ENCODE results near the gene ASB9. TPM values are rescaled to one million over a fixed set of nuclear protein-coding genes. Genes with fewer than 3 reads are reported as not detected.

Gene ASB9
- total RNA-seq, 1 donor from 2014 or later, result 0.28 TPM

DNA sequence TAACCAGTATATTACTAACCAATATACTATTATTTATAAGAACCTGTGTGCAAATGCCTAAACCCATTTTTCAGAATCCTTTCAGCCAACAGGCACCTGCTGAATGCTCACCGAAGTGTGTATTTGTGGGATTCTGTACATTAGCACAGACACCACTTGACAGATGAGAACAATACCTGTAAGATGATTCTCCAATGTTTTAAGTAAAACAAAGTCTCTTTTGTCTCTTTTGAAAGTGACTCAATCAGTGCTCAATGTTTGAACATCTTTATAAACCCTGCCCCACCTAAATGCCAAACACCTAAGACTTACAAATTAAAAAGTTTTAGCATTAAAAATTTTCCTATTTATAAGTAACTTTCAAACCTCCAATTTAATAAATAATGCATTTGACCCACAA lies 763 bp downstream of the ASB9 start:
- H3K27ac Mint-ChIP-seq (ENCODE audit: unreplicated experiment), result no peak overlapping the region
- no peaks in the 10 kb centered on the region for H3K36me3 Mint-ChIP-seq (ENCODE audit: low read depth)
- H3K9me3 Mint-ChIP-seq, result no peaks in the 10 kb centered on the region
- H3K4me1 Mint-ChIP-seq, result peaks cover 5% of the 10 kb centered on the region
- no peak overlapping the region for H3K4me3 Mint-ChIP-seq
- H3K27me3 Mint-ChIP-seq (ENCODE audit: low read depth), result no peaks in the 10 kb centered on the region
- no peak for TF ChIP-seq CTCF (conservative IDR thresholded peaks at IDR 0.05)
- no peak for DNase-seq (ENCODE audit: low read depth, low spot score)

GRCh38 chrX:15254852-15255251 lies 15.0 kb downstream of the ASB9 start:
- TF ChIP-seq CTCF (conservative IDR thresholded peaks at IDR 0.05), result no peak
- Mint-ChIP-seq H3K4me1 (no peaks in the 10 kb centered on the region), H3K9me3 (no peaks in the 10 kb centered on the region), H3K27ac (ENCODE audit: unreplicated experiment) (no peak overlapping the region), H3K36me3 (ENCODE audit: low read depth) (no peaks in the 10 kb centered on the region), H3K27me3 (ENCODE audit: low read depth) (no peaks in the 10 kb centered on the region), H3K4me3 (no peak overlapping the region)
- no peak for DNase-seq (ENCODE audit: low read depth, low spot score)

GRCh38 chrX:15245896-15246295 lies 24.0 kb downstream of the ASB9 start:
- DNase-seq (ENCODE audit: low read depth, low spot score), result no peak
- TF ChIP-seq CTCF (conservative IDR thresholded peaks at IDR 0.05), result no peak
- H3K27me3 Mint-ChIP-seq (ENCODE audit: low read depth), result no peaks in the 10 kb centered on the region
- H3K4me3 Mint-ChIP-seq, result no peak overlapping the region
- no peaks in the 10 kb centered on the region for H3K9me3 Mint-ChIP-seq
- no peaks in the 10 kb centered on the region for H3K36me3 Mint-ChIP-seq (ENCODE audit: low read depth)
- H3K27ac Mint-ChIP-seq (ENCODE audit: unreplicated experiment), result no peak overlapping the region
- H3K4me1 Mint-ChIP-seq, result peaks cover 18% of the 10 kb centered on the region

- Mint-ChIP-seq H3K36me3 (ENCODE audit: low read depth) (no peaks in the 10 kb centered on the region), H3K27me3 (ENCODE audit: low read depth) (no peaks in the 10 kb centered on the region), H3K4me1 (peaks cover 18% of the 10 kb centered on the region), H3K27ac (ENCODE audit: unreplicated experiment) (no peak overlapping the region), H3K9me3 (no peaks in the 10 kb centered on the region), H3K4me3 (peak overlapping the region; percentile 9)
- no peak for DNase-seq (ENCODE audit: low read depth, low spot score)
- no peak for TF ChIP-seq CTCF (conservative IDR thresholded peaks at IDR 0.05)
These were observed 25.5 kb downstream of the ASB9 start for GRCh38 chrX:15244421-15244820.

DNA sequence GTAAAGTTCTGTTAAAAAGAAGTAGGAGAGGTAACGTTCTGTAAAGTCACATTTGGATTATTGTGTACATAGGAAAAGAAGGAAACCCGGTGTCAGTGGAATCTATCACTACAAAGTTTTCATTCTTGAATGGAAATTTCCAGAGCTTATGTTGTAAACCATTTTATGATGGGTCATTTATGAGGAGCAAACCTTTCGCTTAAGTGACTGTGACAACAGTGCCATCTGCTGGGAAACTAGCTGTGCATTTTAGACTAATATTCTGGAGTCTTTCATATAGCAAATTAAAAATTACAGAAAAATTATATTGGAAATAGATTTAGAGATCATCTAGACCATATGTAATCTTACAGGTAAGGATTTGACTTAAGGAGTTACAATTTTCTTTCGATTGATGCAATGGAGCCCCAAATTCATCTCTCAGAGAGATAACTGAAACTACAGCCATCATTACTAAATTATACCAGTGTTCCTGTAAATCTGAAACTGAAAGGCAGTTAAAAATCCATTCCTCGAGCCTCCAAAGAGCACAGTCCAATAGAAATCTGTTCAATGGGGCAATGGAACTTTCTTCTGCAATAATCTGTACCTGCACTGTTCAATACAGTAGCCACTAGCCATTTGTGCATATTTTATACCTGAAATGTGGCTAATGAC lies 26.9 kb downstream of the ASB9 start:
- Mint-ChIP-seq H3K36me3 (ENCODE audit: low read depth) (no peaks in the 10 kb centered on the region), H3K4me3 (no peak overlapping the region)

More for the DNA sequence above, 26.9 kb downstream of the ASB9 start:
- H3K4me1 Mint-ChIP-seq, result peaks cover 18% of the 10 kb centered on the region
- H3K27me3 Mint-ChIP-seq (ENCODE audit: low read depth), result no peaks in the 10 kb centered on the region
- H3K9me3 Mint-ChIP-seq, result no peaks in the 10 kb centered on the region
- peak; percentile 73 for TF ChIP-seq CTCF (conservative IDR thresholded peaks at IDR 0.05)
- DNase-seq (ENCODE audit: low read depth, low spot score), result peak; percentile 18
- no peak overlapping the region for H3K27ac Mint-ChIP-seq (ENCODE audit: unreplicated experiment)
